Measurements from ENCODE around the gene SHC3.

DNA sequence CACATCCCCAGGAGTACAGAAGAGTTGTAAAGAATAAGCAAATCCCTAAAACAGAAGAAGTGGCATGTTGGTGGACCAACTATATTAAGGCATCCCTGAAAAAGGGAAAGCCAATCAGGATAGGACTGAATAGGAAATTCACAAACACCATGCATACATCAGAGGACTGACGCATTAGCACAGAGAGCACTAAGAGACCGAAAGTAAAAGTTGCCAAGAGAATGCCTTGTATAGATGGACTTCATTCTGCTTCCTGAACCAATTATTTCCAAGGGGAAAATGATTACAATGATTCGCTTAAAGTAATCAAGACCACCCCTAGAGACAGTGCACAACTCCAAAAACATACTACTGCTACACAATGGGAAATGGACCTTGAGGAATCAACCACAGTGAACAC, 33.5 kb downstream of the SHC3 start:
- TF ChIP-seq EZH2 (IDR thresholded peaks at IDR 0.05; ENCODE audit: low read depth, unreplicated experiment) (no peak), POLR2AphosphoS5 (IDR thresholded peaks at IDR 0.05; ENCODE audit: low read depth) (no peak), CREB1 (CRISPR knock-in tag; IDR thresholded peaks at IDR 0.05; ENCODE audit: low read depth) (no peak), EZH2phosphoT487 (IDR thresholded peaks at IDR 0.05; ENCODE audit: unreplicated experiment) (no peak), STAT1 (IDR thresholded peaks at IDR 0.05; ENCODE audit: unreplicated experiment) (no peak)
- TF ChIP-seq, protein P1, sequence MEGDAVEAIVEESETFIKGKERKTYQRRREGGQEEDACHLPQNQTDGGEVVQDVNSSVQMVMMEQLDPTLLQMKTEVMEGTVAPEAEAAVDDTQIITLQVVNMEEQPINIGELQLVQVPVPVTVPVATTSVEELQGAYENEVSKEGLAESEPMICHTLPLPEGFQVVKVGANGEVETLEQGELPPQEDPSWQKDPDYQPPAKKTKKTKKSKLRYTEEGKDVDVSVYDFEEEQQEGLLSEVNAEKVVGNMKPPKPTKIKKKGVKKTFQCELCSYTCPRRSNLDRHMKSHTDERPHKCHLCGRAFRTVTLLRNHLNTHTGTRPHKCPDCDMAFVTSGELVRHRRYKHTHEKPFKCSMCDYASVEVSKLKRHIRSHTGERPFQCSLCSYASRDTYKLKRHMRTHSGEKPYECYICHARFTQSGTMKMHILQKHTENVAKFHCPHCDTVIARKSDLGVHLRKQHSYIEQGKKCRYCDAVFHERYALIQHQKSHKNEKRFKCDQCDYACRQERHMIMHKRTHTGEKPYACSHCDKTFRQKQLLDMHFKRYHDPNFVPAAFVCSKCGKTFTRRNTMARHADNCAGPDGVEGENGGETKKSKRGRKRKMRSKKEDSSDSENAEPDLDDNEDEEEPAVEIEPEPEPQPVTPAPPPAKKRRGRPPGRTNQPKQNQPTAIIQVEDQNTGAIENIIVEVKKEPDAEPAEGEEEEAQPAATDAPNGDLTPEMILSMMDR (conservative IDR thresholded peaks at IDR 0.05; ENCODE audit: low read depth in 2 of 2) = no peak
- TF ChIP-seq, protein P2, sequence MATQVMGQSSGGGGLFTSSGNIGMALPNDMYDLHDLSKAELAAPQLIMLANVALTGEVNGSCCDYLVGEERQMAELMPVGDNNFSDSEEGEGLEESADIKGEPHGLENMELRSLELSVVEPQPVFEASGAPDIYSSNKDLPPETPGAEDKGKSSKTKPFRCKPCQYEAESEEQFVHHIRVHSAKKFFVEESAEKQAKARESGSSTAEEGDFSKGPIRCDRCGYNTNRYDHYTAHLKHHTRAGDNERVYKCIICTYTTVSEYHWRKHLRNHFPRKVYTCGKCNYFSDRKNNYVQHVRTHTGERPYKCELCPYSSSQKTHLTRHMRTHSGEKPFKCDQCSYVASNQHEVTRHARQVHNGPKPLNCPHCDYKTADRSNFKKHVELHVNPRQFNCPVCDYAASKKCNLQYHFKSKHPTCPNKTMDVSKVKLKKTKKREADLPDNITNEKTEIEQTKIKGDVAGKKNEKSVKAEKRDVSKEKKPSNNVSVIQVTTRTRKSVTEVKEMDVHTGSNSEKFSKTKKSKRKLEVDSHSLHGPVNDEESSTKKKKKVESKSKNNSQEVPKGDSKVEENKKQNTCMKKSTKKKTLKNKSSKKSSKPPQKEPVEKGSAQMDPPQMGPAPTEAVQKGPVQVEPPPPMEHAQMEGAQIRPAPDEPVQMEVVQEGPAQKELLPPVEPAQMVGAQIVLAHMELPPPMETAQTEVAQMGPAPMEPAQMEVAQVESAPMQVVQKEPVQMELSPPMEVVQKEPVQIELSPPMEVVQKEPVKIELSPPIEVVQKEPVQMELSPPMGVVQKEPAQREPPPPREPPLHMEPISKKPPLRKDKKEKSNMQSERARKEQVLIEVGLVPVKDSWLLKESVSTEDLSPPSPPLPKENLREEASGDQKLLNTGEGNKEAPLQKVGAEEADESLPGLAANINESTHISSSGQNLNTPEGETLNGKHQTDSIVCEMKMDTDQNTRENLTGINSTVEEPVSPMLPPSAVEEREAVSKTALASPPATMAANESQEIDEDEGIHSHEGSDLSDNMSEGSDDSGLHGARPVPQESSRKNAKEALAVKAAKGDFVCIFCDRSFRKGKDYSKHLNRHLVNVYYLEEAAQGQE (IDR thresholded peaks at IDR 0.05; ENCODE audit: unreplicated experiment) = no peak

Measured in GM23338 (cell line).